Smooth muscle cell (in vitro differentiated cells): Measurements from ENCODE around the gene TMEM208. TPM values are rescaled to one million over a fixed set of nuclear protein-coding genes. Genes with fewer than 3 reads are reported as not detected.
A peak's percentile ranks its signal among the peaks of the same experiment; 100 is the strongest.

Experiments
- DNase-seq: peaks from one replicate; lab custom pipeline; 2025; ENCODE audit not compliant: unreplicated experiment; lab: John Stamatoyannopoulos, UW
- H2AFZ ChIP-seq: fragments of 200-600 bp; sonication (generic); 2 replicates; pipeline ENCODE4 v1.6.0; 2016; ENCODE audit warnings: antibody characterized with exemption, low read depth, mild to moderate bottlenecking
- H3F3A ChIP-seq: fragments of 200-600 bp; sonication (generic); 2 replicates; pipeline ENCODE4 v1.6.0; 2017; ENCODE audit warnings: antibody characterized with exemption, low read depth
- H3K27ac ChIP-seq: fragments of 200-600 bp; sonication (generic); 2 replicates; pipeline ENCODE4 v1.5.1; 2016; ENCODE audit warnings: low read depth, mild to moderate bottlenecking
- H3K27me3 ChIP-seq: fragments of 200-600 bp; sonication (generic); 2 replicates; pipeline ENCODE4 v1.6.1; 2016; ENCODE audit warnings: low read depth, mild to moderate bottlenecking
- H3K36me3 ChIP-seq: fragments of 200-600 bp; sonication (generic); 2 replicates; pipeline ENCODE4 v1.5.1; 2016; ENCODE audit warnings: low read depth
- H3K4me1 ChIP-seq: fragments of 200-600 bp; sonication (generic); 2 replicates; pipeline ENCODE4 v1.5.1; 2016; ENCODE audit warnings: low read depth
- H3K4me2 ChIP-seq: fragments of 200-600 bp; sonication (generic); 2 replicates; pipeline ENCODE4 v1.6.0; 2016; ENCODE audit warnings: mild to moderate bottlenecking
- H3K4me3 ChIP-seq: fragments of 200-600 bp; sonication (generic); 2 replicates; pipeline ENCODE4 v1.5.1; 2016; ENCODE audit warnings: mild to moderate bottlenecking
- H3K79me2 ChIP-seq: fragments of 200-600 bp; sonication (generic); 2 replicates; pipeline ENCODE4 v1.6.0; 2016; ENCODE audit warnings: low read depth, mild to moderate bottlenecking
- H3K9ac ChIP-seq: fragments of 200-600 bp; sonication (generic); 2 replicates; pipeline ENCODE4 v1.6.0; 2016; ENCODE audit warnings: low read depth
- H3K9me3 ChIP-seq: fragments of 200-600 bp; sonication (generic); replicated peaks from 2 replicates; pipeline ENCODE4 v1.5.1; 2016; ENCODE audit warnings: low read depth
- H4K20me1 ChIP-seq: fragments of 200-600 bp; sonication (generic); 2 replicates; pipeline ENCODE4 v1.6.0; 2016; ENCODE audit warnings: low read depth
- WGBS: methylation state at CpG from one replicate; pipeline ENCODE4 v1.1.7; 2016; ENCODE audit warnings: low lambda C conversion rate; 5-methylcytosine and 5-hydroxymethylcytosine counted together
- polyA plus RNA-seq: library from polyadenylated mRNA; unstranded; fragments of >200 nt; fragmentation: Nextera tagmentation; extraction: Ambion mirVana; gene quantifications from 2 replicates; pipeline ENCODE4 v1.2.1, GENCODE V29; 2016
- total RNA-seq: library from RNA; depleted of rRNA; stranded (reverse); fragments of >200 nt; gene quantifications from 2 replicates; pipeline ENCODE4 v1.2.3, GENCODE V29; 2014
- TF ChIP-seq, protein P1 (sequence below): fragments of 200-600 bp; sonication (generic); IDR thresholded peaks from 2 replicates; pipeline ENCODE4 v1.5.1; 2017; ENCODE audit warnings: borderline replicate concordance, mild to moderate bottlenecking, antibody characterized with exemption; ENCODE audit not compliant: insufficient read depth, poor library complexity, severe bottlenecking

The TMEM208 gene
- total and polyA plus RNA-seq, 2 experiments from 2014 or later, result 45.4 to 171 TPM

DNA sequence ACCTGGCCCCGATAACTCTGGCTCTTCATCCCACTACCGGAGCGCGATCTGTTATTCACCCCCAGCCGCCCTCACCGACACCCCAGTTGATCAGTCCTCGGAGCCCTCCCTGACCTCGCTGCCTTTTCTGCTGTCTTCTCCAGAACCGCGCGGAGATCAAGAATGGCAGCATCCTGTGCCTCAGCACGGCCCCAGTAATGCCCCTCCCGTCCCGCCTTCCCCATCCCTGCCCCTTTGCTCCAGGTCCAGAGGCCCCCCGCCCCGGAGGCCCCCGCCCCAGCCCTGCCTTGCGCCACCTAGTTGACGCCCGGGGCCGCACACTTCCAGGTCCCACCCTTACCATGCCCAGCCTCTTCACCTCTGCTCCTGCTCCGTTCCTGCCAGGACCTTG lies 27.1 kb upstream of the TMEM208 start:
- H2AFZ ChIP-seq, result no peak overlapping the region
- H4K20me1 ChIP-seq, result peaks cover 31% of the 10 kb centered on the region
- H3K79me2 ChIP-seq, result no peaks in the 10 kb centered on the region
- H3K27ac ChIP-seq, result no peak overlapping the region
- peak overlapping the region; percentile 73 for H3K4me2 ChIP-seq
- H3K4me3 ChIP-seq, result peak overlapping the region; percentile 34
- TF ChIP-seq, protein P1, sequence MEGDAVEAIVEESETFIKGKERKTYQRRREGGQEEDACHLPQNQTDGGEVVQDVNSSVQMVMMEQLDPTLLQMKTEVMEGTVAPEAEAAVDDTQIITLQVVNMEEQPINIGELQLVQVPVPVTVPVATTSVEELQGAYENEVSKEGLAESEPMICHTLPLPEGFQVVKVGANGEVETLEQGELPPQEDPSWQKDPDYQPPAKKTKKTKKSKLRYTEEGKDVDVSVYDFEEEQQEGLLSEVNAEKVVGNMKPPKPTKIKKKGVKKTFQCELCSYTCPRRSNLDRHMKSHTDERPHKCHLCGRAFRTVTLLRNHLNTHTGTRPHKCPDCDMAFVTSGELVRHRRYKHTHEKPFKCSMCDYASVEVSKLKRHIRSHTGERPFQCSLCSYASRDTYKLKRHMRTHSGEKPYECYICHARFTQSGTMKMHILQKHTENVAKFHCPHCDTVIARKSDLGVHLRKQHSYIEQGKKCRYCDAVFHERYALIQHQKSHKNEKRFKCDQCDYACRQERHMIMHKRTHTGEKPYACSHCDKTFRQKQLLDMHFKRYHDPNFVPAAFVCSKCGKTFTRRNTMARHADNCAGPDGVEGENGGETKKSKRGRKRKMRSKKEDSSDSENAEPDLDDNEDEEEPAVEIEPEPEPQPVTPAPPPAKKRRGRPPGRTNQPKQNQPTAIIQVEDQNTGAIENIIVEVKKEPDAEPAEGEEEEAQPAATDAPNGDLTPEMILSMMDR, result peak; percentile 3
- DNase-seq, result no peak
- no peaks in the 10 kb centered on the region for H3K9me3 ChIP-seq
- H3K4me1 ChIP-seq, result no peaks in the 10 kb centered on the region
- no peaks in the 10 kb centered on the region for H3K36me3 ChIP-seq
- H3K9ac ChIP-seq, result no peak overlapping the region
- H3F3A ChIP-seq, result peaks cover 7% of the 10 kb centered on the region
- WGBS, result 19% methylated on average over 17 of the region's 22 CpGs
- H3K27me3 ChIP-seq, result no peaks in the 10 kb centered on the region

DNA sequence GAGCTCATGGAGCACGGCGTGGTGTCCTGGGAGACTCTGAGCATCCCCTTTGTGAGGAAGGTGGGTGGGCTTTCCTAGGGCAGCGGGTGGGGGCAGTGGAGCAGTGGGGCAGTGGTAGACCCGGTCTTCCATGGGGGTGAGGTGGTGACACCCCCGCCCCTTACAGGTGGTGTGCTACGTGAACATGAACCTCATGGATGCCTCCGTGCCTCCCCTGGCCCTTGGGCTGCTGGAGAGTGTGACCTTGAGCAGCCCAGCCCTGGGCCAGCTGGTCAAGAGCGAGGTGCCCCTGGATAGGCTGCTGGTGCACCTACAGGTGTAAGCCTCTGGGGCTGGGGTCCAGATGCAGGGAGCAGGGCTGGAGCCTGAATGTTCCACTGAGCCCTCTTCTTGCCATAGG lies 26.4 kb upstream of the TMEM208 start:
- Histone ChIP-seq H3K4me2 (no peak overlapping the region), H3K27ac (no peak overlapping the region), H4K20me1 (peaks cover 31% of the 10 kb centered on the region), H2AFZ (no peak overlapping the region), H3K9me3 (no peaks in the 10 kb centered on the region), H3F3A (peaks cover 7% of the 10 kb centered on the region), H3K79me2 (no peaks in the 10 kb centered on the region), H3K27me3 (no peaks in the 10 kb centered on the region), H3K4me1 (no peaks in the 10 kb centered on the region), H3K9ac (no peak overlapping the region), H3K36me3 (no peaks in the 10 kb centered on the region), H3K4me3 (no peak overlapping the region)
- DNase-seq, result no peak
- TF ChIP-seq, protein P1, result no peak
- 97% methylated on average over 8 of the region's 8 CpGs for WGBS

DNA sequence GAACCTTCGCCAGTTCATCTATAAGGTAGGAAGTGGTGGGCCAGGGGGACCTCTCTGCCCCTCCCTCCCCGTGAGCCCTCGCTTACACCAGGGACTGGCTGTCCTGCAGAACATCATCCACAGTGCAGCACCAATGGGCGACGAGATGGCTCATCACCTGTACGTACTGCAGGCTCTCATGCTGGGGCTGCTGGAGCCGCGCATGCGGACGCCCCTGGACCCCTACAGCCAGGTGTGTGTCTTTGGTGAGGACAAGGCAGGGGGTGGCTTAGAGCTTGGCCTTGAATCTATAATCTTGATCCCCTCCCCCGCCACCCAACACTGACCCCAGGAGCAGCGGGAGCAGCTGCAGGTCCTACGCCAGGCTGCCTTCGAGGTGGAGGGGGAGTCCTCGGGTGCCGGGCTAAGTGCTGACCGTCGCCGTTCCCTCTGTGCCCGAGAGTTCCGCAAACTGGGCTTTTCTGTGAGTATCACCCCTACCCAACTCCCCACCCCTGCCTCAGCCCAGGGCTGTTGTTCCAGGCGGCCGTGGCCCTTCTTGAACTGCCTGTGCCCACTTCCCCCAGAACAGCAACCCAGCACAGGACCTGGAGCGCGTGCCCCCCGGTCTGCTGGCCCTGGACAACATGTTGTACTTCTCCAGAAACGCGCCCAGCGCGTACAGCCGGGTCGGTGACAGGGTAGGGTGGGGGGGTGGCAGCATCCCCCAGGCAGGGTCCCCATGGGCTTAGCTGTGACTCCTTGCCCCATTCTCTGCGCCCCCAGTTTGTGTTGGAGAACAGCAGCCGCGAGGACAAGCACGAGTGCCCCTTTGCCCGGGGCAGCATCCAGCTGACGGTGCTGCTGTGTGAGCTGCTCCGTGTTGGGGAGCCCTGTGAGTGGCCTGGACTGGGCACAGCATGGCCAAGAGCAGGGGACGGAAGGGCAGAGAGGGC lies 25.3 kb upstream of the TMEM208 start:
- H2AFZ ChIP-seq, result no peak overlapping the region
- TF ChIP-seq, protein P1, result no peak
- no peak overlapping the region for H3K27ac ChIP-seq
- no peak overlapping the region for H3K9ac ChIP-seq
- H3K79me2 ChIP-seq, result no peaks in the 10 kb centered on the region
- 97% methylated on average over 36 of the region's 40 CpGs for WGBS
- H3K9me3 ChIP-seq, result no peaks in the 10 kb centered on the region
- no peak for DNase-seq
- no peaks in the 10 kb centered on the region for H3K27me3 ChIP-seq
- H4K20me1 ChIP-seq, result peaks cover 21% of the 10 kb centered on the region
- no peaks in the 10 kb centered on the region for H3K36me3 ChIP-seq
- H3K4me2 ChIP-seq, result no peak overlapping the region
- H3F3A ChIP-seq, result peaks cover 6% of the 10 kb centered on the region
- no peak overlapping the region for H3K4me3 ChIP-seq
- no peaks in the 10 kb centered on the region for H3K4me1 ChIP-seq
